Endothelial cell of umbilical vein (primary cell): ENCODE measurements around the gene DPP6. TPM values are rescaled to one million over a fixed set of nuclear protein-coding genes. Genes with fewer than 3 reads are reported as not detected.

Experiments used
- BruUV-seq: library from RNA; stranded (reverse); fragments of 400-500 nt; replicated peaks from 2 replicates; lab custom pipeline; 2021; lab: Mats Ljungman, UMichigan
- CTCF ChIA-PET: fragments of 300-600, 350-600 bp; sonication (Branson Sonifier 250); formaldehyde crosslinking; loops from one replicate; lab custom pipeline; 2021; ENCODE audit warnings: antibody characterized with exemption, inconsistent platforms; lab: Charles Lee
- POLR2A ChIA-PET: fragments of 300-600, 350-600 bp; sonication (Branson Sonifier 250); formaldehyde crosslinking; loops from one replicate; lab custom pipeline; 2021; ENCODE audit warnings: antibody characterized with exemption, inconsistent platforms; lab: Charles Lee
- DNase-seq: peaks from one replicate; pipeline ENCODE4 v3.0.0-alpha.2; 2011; ENCODE audit warnings: low read depth, low spot score
- FAIRE-seq: peaks from 2 replicates; lab custom pipeline; 2011; peaks lifted over from hg19 to GRCh38; lab: Jason Lieb, UNC
- H2AFZ ChIP-seq: 2 replicates; pipeline ENCODE4 v1.6.0; 2012; ENCODE audit warnings: low read depth, low read length, control low read depth, inconsistent platforms
- H3K27ac ChIP-seq: 2 replicates; pipeline ENCODE4 v1.5.1; 2011; ENCODE audit warnings: low read depth, mild to moderate bottlenecking, control low read depth, low read length, moderate library complexity; ENCODE audit not compliant: insufficient read depth
- H3K27me3 ChIP-seq, 2 experiments: 2 replicates each; pipeline versions ENCODE4 v1.6.0 to v1.6.1; 2011; ENCODE audit warnings: low read length in 2 of 2, mixed read lengths in 1 of 2; ENCODE audit not compliant: control insufficient read depth in 2 of 2, insufficient read depth in 2 of 2
- H3K36me3 ChIP-seq, 2 experiments: 2 replicates in 1 of 2; 3 replicates in 1 of 2; pipeline ENCODE4 v1.5.1; 2011; ENCODE audit warnings: low read length in 2 of 2, mild to moderate bottlenecking in 1 of 2, moderate library complexity in 1 of 2; ENCODE audit not compliant: control insufficient read depth in 2 of 2, insufficient read depth in 2 of 2; ENCODE audit errors: extremely low read depth in 1 of 2
- H3K4me1 ChIP-seq: 3 replicates; pipeline ENCODE4 v1.5.1; 2011; ENCODE audit warnings: mild to moderate bottlenecking, low read length; ENCODE audit not compliant: control insufficient read depth, insufficient read depth; ENCODE audit errors: extremely low read depth
- H3K4me2 ChIP-seq: 2 replicates; pipeline ENCODE4 v1.6.1; 2011; ENCODE audit warnings: low read length, control low read depth, mixed read lengths; ENCODE audit not compliant: insufficient read depth
- H3K4me3 ChIP-seq, 3 experiments: fragments of 200-600 bp in 1 of 3; sonication (generic), shearing (Covaris generic) in 1 of 3; replicated peaks in 1 of 3; 2 replicates each; pipeline ENCODE4 v1.5.1; 2011 to 2016; ENCODE audit warnings: control low read depth in 3 of 3, low read length in 3 of 3, mild to moderate bottlenecking in 2 of 3, inconsistent platforms in 1 of 3, low read depth in 1 of 3, moderate library complexity in 1 of 3; ENCODE audit not compliant: insufficient read depth in 1 of 3
- H3K79me2 ChIP-seq: 2 replicates; pipeline ENCODE4 v1.6.0; 2012; ENCODE audit warnings: low read length, inconsistent platforms; ENCODE audit not compliant: control insufficient read depth, insufficient read depth
- H3K9ac ChIP-seq: replicated peaks from 2 replicates; pipeline ENCODE3; 2011; ENCODE audit warnings: low read length, control low read depth; ENCODE audit not compliant: insufficient read depth; ENCODE audit errors: extremely low read depth
- H3K9me1 ChIP-seq: replicated peaks from 3 replicates; pipeline ENCODE4 v1.6.0; 2011; ENCODE audit warnings: mild to moderate bottlenecking, low read length; ENCODE audit not compliant: control insufficient read depth, insufficient read depth; ENCODE audit errors: extremely low read depth
- H3K9me3 ChIP-seq: replicated peaks from 2 replicates; pipeline ENCODE4 v1.5.1; 2012; ENCODE audit warnings: low read length, inconsistent platforms; ENCODE audit not compliant: control insufficient read depth, insufficient read depth
- H4K20me1 ChIP-seq: replicated peaks from 2 replicates; pipeline ENCODE3; 2011; ENCODE audit warnings: mild to moderate bottlenecking, low read length; ENCODE audit not compliant: control insufficient read depth, insufficient read depth; ENCODE audit errors: extremely low read depth
- CTCF ChIP-seq, 2 donors: IDR thresholded peaks; 1 replicate in 1 of 2; 2 replicates in 1 of 2; pipeline ENCODE4 v1.5.1; 2011; ENCODE audit warnings: low read length in 2 of 2, mild to moderate bottlenecking in 2 of 2, moderate library complexity in 2 of 2, control low read depth in 1 of 2, inconsistent platforms in 1 of 2, low read depth in 1 of 2; ENCODE audit not compliant: insufficient read depth in 1 of 2; ENCODE audit errors: extremely low read depth in 1 of 2
- EZH2 ChIP-seq: IDR thresholded peaks from 2 replicates; pipeline ENCODE4 v1.6.1; 2012; ENCODE audit warnings: borderline replicate concordance, low read depth, mild to moderate bottlenecking, moderate library complexity, low read length, inconsistent platforms; ENCODE audit not compliant: severe bottlenecking
- FOS ChIP-seq: IDR thresholded peaks from 2 replicates; pipeline ENCODE4 v1.6.1; 2011; ENCODE audit warnings: mild to moderate bottlenecking, low read length, moderate library complexity, borderline replicate concordance; ENCODE audit not compliant: insufficient read depth
- GATA2 ChIP-seq: IDR thresholded peaks from 2 replicates; pipeline ENCODE4 v1.7.0; 2011; ENCODE audit warnings: low read depth, mild to moderate bottlenecking, moderate library complexity, mixed read lengths, low read length; ENCODE audit not compliant: insufficient read length, insufficient read depth
- MAX ChIP-seq: IDR thresholded peaks from 2 replicates; pipeline ENCODE4 v1.6.1; 2011; ENCODE audit not compliant: insufficient read depth, insufficient read length
- MYC ChIP-seq: IDR thresholded peaks from one replicate; pipeline ENCODE4 v1.6.1; 2011; ENCODE audit warnings: mild to moderate bottlenecking, low read depth, low read length
- POLR2A ChIP-seq: IDR thresholded peaks from 2 replicates; pipeline ENCODE4 v1.6.1; 2012; ENCODE audit warnings: low read depth, mild to moderate bottlenecking, control low read depth, low read length
- POLR2AphosphoS5 ChIP-seq: IDR thresholded peaks from 2 replicates; pipeline ENCODE4 v1.6.1; 2012; ENCODE audit warnings: low read depth, mild to moderate bottlenecking, control low read depth, low read length, moderate library complexity; ENCODE audit not compliant: insufficient read depth
- dilution Hi-C: fragments of 300-500 bp; cut with MboI; formaldehyde crosslinking; loops from one replicate; pipeline ENCODE4 v1.15.0; 2019; ENCODE audit warnings: low sequenced_read_pairs; ENCODE audit not compliant: extremely low pct_ligation_motif_present
- intact Hi-C: fragments of 100-400 bp; cut with micrococcal nuclease; formaldehyde crosslinking; loops from one replicate; pipeline ENCODE4 v1.10.0; 2022
- polyA plus RNA-seq, 4 experiments: library from polyadenylated mRNA; depleted of rRNA in 3 of 4; stranded (reverse) in 3 of 4; unstranded in 1 of 4; fragments of >200 nt; gene quantifications; 2 replicates each; pipeline versions ENCODE4 v1.2.1 to v1.2.3, GENCODE V29; 2011 to 2012; ENCODE audit warnings: missing spikeins in 1 of 4
- total RNA-seq: library from RNA; stranded (reverse); gene quantifications from 2 replicates; pipeline ENCODE4 v1.2.3, GENCODE V29; 2021

DPP6 gene
- total and polyA plus RNA-seq, 2 donors (not counting 3 experiments of a cell fraction or from before 2014, with no cell fraction given): not detected

- Histone ChIP-seq H3K9me1 (no peaks in the 10 kb centered on the region), H4K20me1 (no peaks in the 10 kb centered on the region), H3K4me2 (no peak overlapping the region), H3K9ac (no peak overlapping the region), H3K4me3 (no peak overlapping the region), H3K27me3 (no peaks in the 10 kb centered on the region), H2AFZ (no peak overlapping the region), H3K79me2 (no peaks in the 10 kb centered on the region), H3K4me1 (no peaks in the 10 kb centered on the region), H3K36me3 (no peaks in the 10 kb centered on the region), H3K9me3 (peaks cover 2% of the 10 kb centered on the region), H3K27ac (no peak overlapping the region)
- dilution Hi-C loops: no loop called here
- POLR2A ChIA-PET: no interaction called here
- CTCF ChIA-PET: no interaction called here
- BruUV-seq: no TSS peak
- DNase-seq (no peak), FAIRE-seq (no peak)
- TF ChIP-seq MYC (no peak), POLR2A (no peak), POLR2AphosphoS5 (no peak), GATA2 (no peak), CTCF (IDR thresholded peaks at IDR 0.05; ENCODE audit: extremely low read depth in 1 of 2, insufficient read depth in 1 of 2, low read depth in 1 of 2, low read length in 2 of 2) (no peak), MAX (no peak), EZH2 (no peak), FOS (no peak)
- intact Hi-C loops: no loop called here
Measured at GRCh38 chr7:154865984-154866685, 813.9 kb downstream of the DPP6 start.
